Mesothelial cell of epicardium (in vitro differentiated cells): ENCODE measurements around the gene MAPK8IP2. TPM values are rescaled to one million over a fixed set of nuclear protein-coding genes. Genes with fewer than 3 reads are reported as not detected.

Experiments
- DNase-seq, 2 experiments: peaks; one replicate each; pipeline ENCODE4 v3.0.0; 2021; ENCODE audit warnings: low spot score in 2 of 2; ENCODE audit not compliant: unreplicated experiment in 2 of 2
- H3K27ac Mint-ChIP-seq: 2 replicates; pipeline ENCODE4 v1.8.0; 2021; ENCODE audit warnings: mixed read lengths
- H3K27me3 Mint-ChIP-seq: 2 replicates; pipeline ENCODE4 v1.8.0; 2021; ENCODE audit warnings: low read depth, mixed read lengths
- H3K36me3 Mint-ChIP-seq: 2 replicates; pipeline ENCODE4 v1.8.0; 2021; ENCODE audit warnings: mixed read lengths
- H3K4me1 Mint-ChIP-seq: 2 replicates; pipeline ENCODE4 v1.8.0; 2021; ENCODE audit warnings: mixed read lengths
- H3K4me3 Mint-ChIP-seq: 2 replicates; pipeline ENCODE4 v1.8.0; 2021; ENCODE audit warnings: mild to moderate bottlenecking, moderate library complexity, mixed read lengths
- H3K9me3 Mint-ChIP-seq: 2 replicates; pipeline ENCODE4 v1.8.0; 2021; ENCODE audit warnings: mixed read lengths
- CTCF ChIP-seq: fragments of 200-600 bp; sonication (generic); IDR thresholded peaks from one replicate; pipeline ENCODE4 v1.5.0; 2021; ENCODE audit warnings: antibody characterized with exemption; ENCODE audit not compliant: unreplicated experiment
- total RNA-seq: library from RNA; stranded (reverse); gene quantifications from 3 replicates; pipeline ENCODE4 v1.2.1, GENCODE V29; 2021

The MAPK8IP2 gene
- total RNA-seq, 1 donor from 2014 or later = 3.2 TPM

- no peak for DNase-seq
- H3K27ac Mint-ChIP-seq = peak overlapping the region; percentile 26
These were observed 38.9 kb upstream of the MAPK8IP2 start for GRCh38 chr22:50561401-50562358.

DNA sequence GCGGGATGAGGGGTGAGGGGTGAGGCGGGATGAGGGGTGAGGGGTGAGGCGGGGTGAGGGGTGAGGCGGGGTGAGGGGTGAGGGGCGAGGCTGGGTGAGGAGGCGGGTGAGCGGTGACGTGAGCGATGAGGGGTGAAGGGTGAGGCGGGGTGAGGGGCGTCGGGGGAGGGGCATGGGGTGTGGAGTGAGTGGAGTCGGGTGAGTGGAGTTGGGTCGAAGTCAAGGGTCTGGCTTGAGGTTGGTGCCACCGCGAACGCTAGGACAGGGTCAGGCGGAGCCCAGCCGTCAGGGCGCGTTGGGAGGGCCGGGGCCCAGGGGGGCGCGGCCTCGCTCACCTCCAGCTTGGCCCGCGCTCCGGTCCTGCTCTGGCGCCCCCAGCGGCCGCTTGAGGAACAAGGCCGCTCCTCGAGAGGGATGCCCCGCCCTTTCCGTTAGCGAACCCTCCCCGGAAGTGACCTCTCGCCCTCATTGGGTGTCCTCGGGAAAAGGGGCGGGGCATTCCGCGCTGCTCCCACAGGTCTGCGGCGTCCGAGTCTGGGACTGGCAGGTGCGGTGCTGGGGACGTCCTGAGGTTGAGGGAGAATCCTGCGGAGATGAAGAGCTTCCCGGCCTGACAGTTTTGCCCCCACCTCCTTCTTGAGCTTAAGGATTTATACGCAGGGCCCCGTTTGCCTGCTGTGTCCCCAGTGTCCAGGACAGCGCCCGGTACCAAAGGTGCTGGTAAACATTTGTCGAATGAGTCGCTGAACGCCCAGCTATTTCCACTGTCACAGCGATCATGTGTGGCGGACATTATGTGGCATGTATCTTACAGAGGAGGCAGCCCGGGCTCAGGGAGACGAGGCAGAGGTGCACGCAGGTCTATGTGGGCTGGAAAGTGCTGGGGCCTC is 37.8 kb upstream of the MAPK8IP2 start, which contains the start of gene SYCE3:
Gene SYCE3, minus strand, starts transcription at position 397 of the 890 bp plus-strand sequence. CDS start 6,514 bp downstream, outside the sequence.
- peak within 1 kb of the TSS; percentile 74 for H3K27ac Mint-ChIP-seq
- H3K4me3 Mint-ChIP-seq = peak within 1 kb of the TSS; percentile 87
- H3K4me1 Mint-ChIP-seq = peaks cover 12% of the 10 kb centered on the region
- H3K27me3 Mint-ChIP-seq = peaks cover 5% of the 10 kb centered on the region
- peak; percentile 94 for TF ChIP-seq CTCF
- DNase-seq = peak; percentile 97 to 98
- H3K36me3 Mint-ChIP-seq = peaks cover 3% of the 10 kb centered on the region
- no peaks in the 10 kb centered on the region for H3K9me3 Mint-ChIP-seq

More at GRCh38 chr22:50561401-50562358, 38.9 kb upstream of the MAPK8IP2 start:
- Mint-ChIP-seq H3K4me1 (peaks cover 12% of the 10 kb centered on the region), H3K9me3 (no peaks in the 10 kb centered on the region), H3K27me3 (peaks cover 5% of the 10 kb centered on the region), H3K4me3 (peak overlapping the region; percentile 62), H3K36me3 (no peaks in the 10 kb centered on the region)
- TF ChIP-seq CTCF = no peak

- Mint-ChIP-seq H3K4me3 (peak overlapping the region; percentile 87), H3K9me3 (no peaks in the 10 kb centered on the region), H3K36me3 (peaks cover 6% of the 10 kb centered on the region), H3K27ac (peak overlapping the region; percentile 74), H3K4me1 (peaks cover 12% of the 10 kb centered on the region), H3K27me3 (peaks cover 5% of the 10 kb centered on the region)
- TF ChIP-seq CTCF = no peak
- no peak for DNase-seq
These were observed 37.0 kb upstream of the MAPK8IP2 start for GRCh38 chr22:50563413-50564160.

DNA sequence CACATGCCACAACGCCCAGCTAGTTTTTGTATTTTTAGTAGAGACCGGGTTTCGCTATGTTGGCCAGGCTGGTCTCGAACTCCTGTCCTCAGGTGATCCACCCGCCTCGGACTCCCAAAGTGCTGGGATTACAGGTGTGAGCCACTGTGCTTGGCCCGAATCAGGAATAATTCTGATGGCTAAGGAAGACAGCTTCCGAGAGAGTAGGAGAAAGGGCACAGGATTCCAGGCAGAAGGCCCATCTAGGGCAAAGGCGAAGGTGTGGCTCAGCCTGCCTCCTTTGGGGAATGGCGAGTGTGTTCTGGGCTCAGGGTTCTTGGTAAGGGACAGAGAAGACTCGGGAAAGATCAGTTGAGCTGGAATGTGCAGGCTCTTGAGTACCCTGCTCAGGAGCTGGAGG is 36.3 kb upstream of the MAPK8IP2 start:
- H3K27ac Mint-ChIP-seq = no peak overlapping the region
- H3K36me3 Mint-ChIP-seq = peaks cover 11% of the 10 kb centered on the region
- H3K27me3 Mint-ChIP-seq = peaks cover 5% of the 10 kb centered on the region
- no peak for TF ChIP-seq CTCF
- peaks cover 12% of the 10 kb centered on the region for H3K4me1 Mint-ChIP-seq
- no peak for DNase-seq
- H3K4me3 Mint-ChIP-seq = no peak overlapping the region
- no peaks in the 10 kb centered on the region for H3K9me3 Mint-ChIP-seq

GRCh38 chr22:50567721-50568252 is 32.8 kb upstream of the MAPK8IP2 start:
- no peak for TF ChIP-seq CTCF
- Mint-ChIP-seq H3K27me3 (no peaks in the 10 kb centered on the region), H3K4me1 (peaks cover 8% of the 10 kb centered on the region), H3K4me3 (no peak overlapping the region), H3K9me3 (no peaks in the 10 kb centered on the region), H3K36me3 (peaks cover 29% of the 10 kb centered on the region), H3K27ac (no peak overlapping the region)
- no peak for DNase-seq
